GM19324 (cell line): ENCODE results near the gene BNIPL.

Source experiments
- ATAC-seq: cut with Tn5 transposase; IDR thresholded peaks from one replicate; pipeline ENCODE4 v1.9.1; 2021; ENCODE audit warnings: mild to moderate bottlenecking, moderate library complexity; ENCODE audit not compliant: unreplicated experiment, low FRiP score

BNIPL gene

GRCh38 chr1:151036356-151036755 is at the start of gene BNIPL:
Gene BNIPL, plus strand, starts transcription at chr1:151036586. Its CDS starts 140 bp downstream, at chr1:151036726.
- ATAC-seq, result no peak

- no peak for ATAC-seq
Measured at GRCh38 chr1:150987924-150988323, 48.5 kb upstream of the BNIPL start.

GRCh38 chr1:150992626-150993025 is 43.8 kb upstream of the BNIPL start:
- no peak for ATAC-seq

- ATAC-seq, result no peak
Measured at GRCh38 chr1:150994248-150994647, 42.1 kb upstream of the BNIPL start.

- no peak for ATAC-seq
Measured at GRCh38 chr1:150995460-150995859, 40.9 kb upstream of the BNIPL start.

GRCh38 chr1:150995896-150996295 is 40.5 kb upstream of the BNIPL start:
- ATAC-seq, result no peak

- ATAC-seq, result no peak
Measured at GRCh38 chr1:150997126-150997872, 39.1 kb upstream of the BNIPL start.

- ATAC-seq, result no peak
Measured at GRCh38 chr1:150997949-150998348, 38.4 kb upstream of the BNIPL start.

- no peak for ATAC-seq
Measured at GRCh38 chr1:150999051-150999674, 37.2 kb upstream of the BNIPL start.

GRCh38 chr1:150999926-151000325 is 36.5 kb upstream of the BNIPL start:
- no peak for ATAC-seq

GRCh38 chr1:151000408-151000807 is 36.0 kb upstream of the BNIPL start:
- ATAC-seq, result no peak

- no peak for ATAC-seq
Measured at GRCh38 chr1:151001602-151002001, 34.8 kb upstream of the BNIPL start.

GRCh38 chr1:151002051-151002450 is 34.3 kb upstream of the BNIPL start:
- no peak for ATAC-seq

GRCh38 chr1:151002611-151003010 is 33.8 kb upstream of the BNIPL start:
- no peak for ATAC-seq

- no peak for ATAC-seq
Measured at GRCh38 chr1:151003180-151003579, 33.2 kb upstream of the BNIPL start.

- no peak for ATAC-seq
Measured at GRCh38 chr1:151005729-151006319, 30.6 kb upstream of the BNIPL start.

- ATAC-seq, result no peak
Measured at GRCh38 chr1:151006327-151007052, 29.9 kb upstream of the BNIPL start, which contains the start of gene MINDY1. Gene MINDY1, minus strand, starts transcription at chr1:151006902. Its CDS starts 4,285 bp downstream, at chr1:151002617.

- ATAC-seq, result no peak
Measured at GRCh38 chr1:151007853-151008243, 28.5 kb upstream of the BNIPL start.

- ATAC-seq, result peak; percentile 78
Measured at GRCh38 chr1:151008244-151009205, 27.9 kb upstream of the BNIPL start, which contains the start of gene PRUNE1. Gene PRUNE1, plus strand, starts transcription at chr1:151008449. Its CDS starts 184 bp downstream, at chr1:151008633.

- ATAC-seq, result no peak
Measured at GRCh38 chr1:151009206-151009587, 27.2 kb upstream of the BNIPL start.
